SK-N-DZ (cell line): Measurements from ENCODE around the gene ADAMTS5.

Source experiments
- DNase-seq: peaks from one replicate; pipeline ENCODE4 v3.0.0-alpha.2; 2015; ENCODE audit warnings: low spot score
- small RNA-seq, 2 experiments: library from RNA; depleted of rRNA; stranded (forward); fragments of <200 nt; gene quantifications; one replicate each; pipeline ENCODE3, GENCODE V24; 2014

Gene ADAMTS5

DNA sequence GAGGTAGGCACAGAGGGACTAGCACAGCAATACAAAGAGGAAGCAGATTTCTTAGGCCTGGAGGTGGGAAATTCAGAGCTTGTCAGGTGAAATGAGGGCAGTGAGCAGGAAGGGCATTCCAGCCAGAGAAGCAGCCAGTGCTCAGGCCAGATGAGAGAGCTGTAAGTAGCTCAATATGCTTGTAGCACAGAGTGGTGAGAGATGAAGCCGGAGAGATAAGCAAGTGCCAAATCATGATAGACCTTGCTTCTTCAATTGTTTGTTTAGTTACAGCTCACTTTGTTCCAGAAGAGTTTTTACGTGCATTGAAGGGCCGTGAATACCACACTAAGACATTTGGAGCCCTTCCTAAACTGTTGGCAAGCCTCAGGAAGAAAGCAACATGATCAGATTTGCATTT, 79.6 kb downstream of the ADAMTS5 start:
- DNase-seq: no peak

DNA sequence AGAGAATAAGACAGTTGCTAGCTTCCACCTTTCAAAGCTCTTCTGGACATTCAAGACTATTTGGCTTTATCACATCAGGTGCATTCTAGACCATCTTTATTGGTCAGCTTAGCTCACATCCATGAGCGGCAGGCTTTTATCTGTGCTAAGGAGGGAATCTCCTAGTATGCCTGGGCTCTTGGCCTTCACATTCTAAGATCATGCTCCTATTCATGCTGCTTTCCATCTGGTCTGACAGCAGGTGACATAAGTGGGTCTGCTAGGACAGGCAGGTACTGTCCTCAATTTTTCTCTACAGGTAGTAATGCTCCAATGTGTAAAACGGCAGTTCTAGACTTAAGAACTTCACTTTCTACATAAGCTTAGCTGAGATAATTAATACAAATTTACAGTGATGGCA, 82.5 kb downstream of the ADAMTS5 start:
- no peak for DNase-seq

DNA sequence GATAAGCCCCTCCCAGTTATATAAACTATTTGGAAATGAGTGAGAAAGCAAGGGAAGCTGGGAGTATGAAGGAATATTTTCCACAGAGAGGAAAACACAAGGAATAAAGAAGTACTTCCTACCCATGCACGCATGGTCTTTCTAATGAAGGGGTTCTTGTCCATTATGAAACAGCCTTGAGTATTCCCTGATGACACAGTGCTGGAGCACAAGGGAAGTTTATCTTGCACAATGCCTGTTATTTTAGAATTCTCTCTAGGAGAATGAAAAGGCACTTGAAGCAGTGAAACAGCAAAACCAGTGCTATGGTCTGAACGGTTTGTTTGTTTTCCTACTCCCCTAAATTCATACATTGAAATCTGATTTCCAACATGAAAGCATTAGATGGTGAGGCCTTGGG, 83.1 kb downstream of the ADAMTS5 start:
- no peak for DNase-seq

DNA sequence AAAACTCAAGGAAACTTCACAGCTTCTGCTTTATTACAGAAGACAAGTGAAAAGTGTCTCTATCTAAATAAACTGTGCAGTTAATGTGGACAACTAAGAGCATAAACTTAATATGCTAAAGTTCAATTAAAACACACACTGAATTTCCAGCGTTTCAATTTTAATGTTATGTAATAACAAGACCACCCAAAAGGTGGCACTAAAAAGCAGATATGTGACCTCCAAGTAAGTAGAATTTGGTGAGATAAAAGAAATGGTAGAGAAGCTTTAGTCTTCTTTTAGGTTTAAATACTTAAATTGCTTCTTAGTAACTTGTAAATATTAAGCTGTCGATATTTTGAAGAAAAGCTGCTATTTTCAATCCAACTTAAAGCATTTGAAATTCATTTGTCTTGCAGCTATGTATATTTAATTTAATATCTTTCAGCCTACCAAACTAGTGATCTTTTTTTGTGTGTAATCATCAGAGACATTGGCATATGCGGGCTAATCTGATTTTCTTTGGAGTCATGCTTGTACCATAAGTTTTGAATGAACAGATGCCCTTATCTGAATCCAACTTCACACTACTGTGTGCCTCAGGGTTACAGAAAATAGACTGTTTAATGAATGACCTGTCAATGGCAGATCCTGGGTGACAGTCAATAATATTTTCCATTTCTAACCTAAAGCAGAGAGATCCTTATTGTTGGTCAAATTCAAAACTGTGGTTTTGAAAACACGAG, 85.2 kb downstream of the ADAMTS5 start:
- DNase-seq: peak; percentile 13

DNA sequence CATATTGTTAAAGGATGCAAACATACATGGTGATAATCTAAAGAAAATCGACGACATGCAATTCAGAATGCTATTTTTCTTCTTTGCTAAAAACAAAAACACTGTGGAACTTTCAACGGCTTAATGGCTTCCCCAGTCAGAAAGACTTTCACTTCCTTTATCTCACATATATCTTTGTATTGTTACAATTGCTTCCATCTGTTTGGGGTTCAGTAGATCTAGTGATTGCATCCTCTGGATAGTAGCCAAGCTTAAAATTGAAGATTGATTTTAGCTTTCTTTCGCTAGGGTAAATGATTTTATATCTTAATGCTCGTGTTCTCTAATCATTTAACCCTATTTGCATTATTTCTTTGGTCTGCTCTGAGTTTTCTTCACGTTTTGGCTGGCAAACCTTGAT, 89.9 kb downstream of the ADAMTS5 start:
- no peak for DNase-seq

DNA sequence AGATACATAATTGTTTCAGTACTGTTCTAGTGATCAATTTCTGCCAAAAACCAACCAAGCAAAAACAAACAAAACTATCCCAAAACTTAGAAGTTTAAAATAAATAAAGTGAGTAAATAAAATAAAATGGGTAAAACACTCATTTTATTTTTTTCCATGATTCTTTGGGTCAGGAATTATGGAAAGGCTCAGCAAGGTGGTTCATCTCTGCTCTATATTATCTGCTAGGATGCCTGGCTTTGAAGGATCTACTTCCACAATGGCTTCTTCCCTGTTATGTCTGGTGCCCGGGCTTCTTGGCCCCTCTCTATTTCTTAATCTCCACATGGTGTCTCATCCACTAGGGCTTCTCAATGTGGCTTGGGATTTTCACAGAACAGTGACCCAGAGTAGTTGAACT, 92.5 kb downstream of the ADAMTS5 start:
- DNase-seq: no peak

Small RNA genes within 50 kb of the gene (small RNA-seq; reads per million reads assigned to genes)
- 0 reads per million in 2 experiments for gene MIR4759
